ENCODE data around the gene FFAR4. TPM values are rescaled to one million over a fixed set of nuclear protein-coding genes. Genes with fewer than 3 reads are reported as not detected.
A peak's percentile ranks its signal among the peaks of the same experiment; 100 is the strongest.

Gene FFAR4
- total RNA-seq, 1 donor from 2014 or later: 0.08 TPM

DNA sequence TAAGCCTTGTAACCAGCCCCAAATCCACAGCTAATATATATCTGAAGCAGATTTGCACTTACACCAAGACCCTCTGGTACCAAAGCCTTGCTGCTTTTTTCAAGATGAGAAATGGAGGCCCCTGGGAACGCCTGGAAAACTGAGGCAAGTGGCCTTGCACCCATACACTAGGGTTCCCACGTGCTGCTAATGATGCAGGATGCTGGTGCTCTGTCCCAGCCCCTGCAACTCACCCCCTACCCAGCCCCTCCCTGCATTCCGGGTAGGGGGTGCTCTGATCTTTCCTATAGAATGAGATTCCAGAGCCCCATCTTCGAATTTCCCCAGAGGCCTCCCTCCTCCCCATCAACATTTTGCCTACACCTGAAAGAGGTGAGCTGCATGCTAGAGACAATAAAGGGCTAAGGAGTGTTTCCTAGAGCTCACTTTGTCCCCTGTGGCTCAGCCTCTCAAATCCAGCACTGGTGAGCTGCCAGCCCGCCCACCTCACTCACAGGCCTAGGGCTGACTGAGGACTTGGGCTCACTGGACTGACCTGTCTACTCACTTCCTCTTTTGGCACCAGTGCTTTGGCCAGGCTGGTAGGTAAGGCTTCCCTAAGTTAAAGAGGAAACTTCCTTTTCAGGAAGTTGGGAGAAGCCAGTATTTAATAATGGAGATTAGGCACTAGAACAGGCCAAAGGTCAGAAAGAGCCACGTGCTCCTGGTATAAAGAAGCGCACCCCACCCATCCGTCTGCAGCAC is 24.8 kb downstream of the FFAR4 start:
- Histone ChIP-seq H3K27me3 (ENCODE audit: low read depth) (peaks cover 8% of the 10 kb centered on the region), H3K9me3 (replicated peaks) (no peaks in the 10 kb centered on the region), H3K4me3 (no peak overlapping the region), H3K36me3 (no peaks in the 10 kb centered on the region), H3K27ac (replicated peaks) (peak overlapping the region; percentile 19), H3K4me1 (peaks cover 11% of the 10 kb centered on the region)
- intact Hi-C loops (cut with micrococcal nuclease): no loop called here
- TF ChIP-seq, protein P1, sequence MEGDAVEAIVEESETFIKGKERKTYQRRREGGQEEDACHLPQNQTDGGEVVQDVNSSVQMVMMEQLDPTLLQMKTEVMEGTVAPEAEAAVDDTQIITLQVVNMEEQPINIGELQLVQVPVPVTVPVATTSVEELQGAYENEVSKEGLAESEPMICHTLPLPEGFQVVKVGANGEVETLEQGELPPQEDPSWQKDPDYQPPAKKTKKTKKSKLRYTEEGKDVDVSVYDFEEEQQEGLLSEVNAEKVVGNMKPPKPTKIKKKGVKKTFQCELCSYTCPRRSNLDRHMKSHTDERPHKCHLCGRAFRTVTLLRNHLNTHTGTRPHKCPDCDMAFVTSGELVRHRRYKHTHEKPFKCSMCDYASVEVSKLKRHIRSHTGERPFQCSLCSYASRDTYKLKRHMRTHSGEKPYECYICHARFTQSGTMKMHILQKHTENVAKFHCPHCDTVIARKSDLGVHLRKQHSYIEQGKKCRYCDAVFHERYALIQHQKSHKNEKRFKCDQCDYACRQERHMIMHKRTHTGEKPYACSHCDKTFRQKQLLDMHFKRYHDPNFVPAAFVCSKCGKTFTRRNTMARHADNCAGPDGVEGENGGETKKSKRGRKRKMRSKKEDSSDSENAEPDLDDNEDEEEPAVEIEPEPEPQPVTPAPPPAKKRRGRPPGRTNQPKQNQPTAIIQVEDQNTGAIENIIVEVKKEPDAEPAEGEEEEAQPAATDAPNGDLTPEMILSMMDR (IDR thresholded peaks at IDR 0.05; ENCODE audit: borderline replicate concordance): no peak
- no peak for DNase-seq

DNA sequence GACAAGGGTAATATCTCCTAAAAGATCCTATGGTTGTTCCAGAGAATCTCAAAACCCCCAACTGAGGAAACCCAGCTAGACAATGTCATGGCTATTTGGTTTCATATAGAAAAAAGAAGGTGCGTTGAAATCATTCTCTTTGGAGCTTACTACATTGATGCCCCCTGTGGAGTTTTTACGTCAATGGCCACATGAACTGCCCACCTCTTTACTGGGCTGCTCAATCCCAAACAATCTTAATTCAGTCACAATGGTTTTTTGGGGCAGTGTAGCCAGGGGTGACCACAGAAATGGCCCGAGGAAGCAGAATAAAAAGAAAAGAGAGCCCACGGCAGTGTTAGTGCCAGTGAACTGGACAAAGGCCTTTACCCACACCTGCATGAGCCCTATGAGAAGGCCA is 26.8 kb downstream of the FFAR4 start:
- no peak overlapping the region for H3K27ac ChIP-seq (replicated peaks)
- no peak for DNase-seq
- peaks cover 8% of the 10 kb centered on the region for H3K27me3 ChIP-seq (ENCODE audit: low read depth)
- no peaks in the 10 kb centered on the region for H3K36me3 ChIP-seq
- no peaks in the 10 kb centered on the region for H3K9me3 ChIP-seq (replicated peaks)
- H3K4me1 ChIP-seq: peaks cover 11% of the 10 kb centered on the region
- intact Hi-C loops (cut with micrococcal nuclease): no loop called here
- TF ChIP-seq, protein P1 (IDR thresholded peaks at IDR 0.05; ENCODE audit: borderline replicate concordance): no peak
- no peak overlapping the region for H3K4me3 ChIP-seq

DNA sequence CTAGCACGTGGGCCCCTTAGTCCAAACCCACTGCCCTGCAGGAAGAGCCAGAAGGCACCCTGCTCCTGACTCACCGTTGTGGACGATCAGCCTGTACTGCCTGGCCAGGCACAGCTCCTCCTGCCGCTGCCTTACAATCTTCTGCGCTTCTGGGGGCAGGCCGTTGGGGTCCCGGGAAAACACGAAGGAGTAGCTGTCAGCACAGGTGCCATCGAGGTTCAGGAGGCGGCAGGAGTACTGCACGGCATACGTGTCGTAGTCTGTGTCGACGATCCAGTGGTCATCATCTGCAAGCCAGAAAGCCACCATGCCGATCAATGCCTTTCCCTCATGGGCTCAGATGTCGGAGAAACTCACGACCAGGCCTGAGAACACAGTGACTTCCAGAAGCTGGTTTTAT is 27.3 kb downstream of the FFAR4 start:
- Histone ChIP-seq H3K9me3 (replicated peaks) (no peaks in the 10 kb centered on the region), H3K4me1 (peaks cover 11% of the 10 kb centered on the region), H3K36me3 (no peaks in the 10 kb centered on the region), H3K27me3 (ENCODE audit: low read depth) (peaks cover 4% of the 10 kb centered on the region), H3K27ac (replicated peaks) (no peak overlapping the region), H3K4me3 (no peak overlapping the region)
- no peak for DNase-seq
- TF ChIP-seq, protein P1 (IDR thresholded peaks at IDR 0.05; ENCODE audit: borderline replicate concordance): no peak
- intact Hi-C loops (cut with micrococcal nuclease): no loop called here

DNA sequence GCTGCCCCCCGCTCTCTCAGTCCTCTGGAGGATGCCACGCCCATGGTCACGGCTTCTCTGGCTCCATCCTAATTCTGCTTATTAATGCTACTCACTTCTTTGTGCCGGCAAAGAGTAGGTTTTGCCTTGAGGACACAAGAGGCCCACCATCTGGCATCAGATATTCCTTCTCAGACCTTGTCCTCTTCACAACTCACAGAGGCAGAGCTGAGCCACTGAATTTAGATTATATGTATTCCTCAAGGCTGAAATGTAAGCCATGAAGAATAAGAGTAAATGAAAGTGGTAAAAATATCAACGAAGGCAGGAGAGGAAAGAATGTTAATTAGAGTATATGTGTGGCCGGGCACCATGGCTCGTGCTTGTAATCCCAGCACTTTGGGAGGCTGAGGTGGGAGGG is 28.1 kb downstream of the FFAR4 start:
- Histone ChIP-seq H3K27me3 (ENCODE audit: low read depth) (peaks cover 4% of the 10 kb centered on the region), H3K9me3 (replicated peaks) (no peaks in the 10 kb centered on the region), H3K4me1 (peaks cover 11% of the 10 kb centered on the region), H3K36me3 (no peaks in the 10 kb centered on the region), H3K27ac (replicated peaks) (no peak overlapping the region), H3K4me3 (no peak overlapping the region)
- TF ChIP-seq, protein P1 (IDR thresholded peaks at IDR 0.05; ENCODE audit: borderline replicate concordance): no peak
- no peak for DNase-seq
- intact Hi-C loops (cut with micrococcal nuclease): no loop called here

DNA sequence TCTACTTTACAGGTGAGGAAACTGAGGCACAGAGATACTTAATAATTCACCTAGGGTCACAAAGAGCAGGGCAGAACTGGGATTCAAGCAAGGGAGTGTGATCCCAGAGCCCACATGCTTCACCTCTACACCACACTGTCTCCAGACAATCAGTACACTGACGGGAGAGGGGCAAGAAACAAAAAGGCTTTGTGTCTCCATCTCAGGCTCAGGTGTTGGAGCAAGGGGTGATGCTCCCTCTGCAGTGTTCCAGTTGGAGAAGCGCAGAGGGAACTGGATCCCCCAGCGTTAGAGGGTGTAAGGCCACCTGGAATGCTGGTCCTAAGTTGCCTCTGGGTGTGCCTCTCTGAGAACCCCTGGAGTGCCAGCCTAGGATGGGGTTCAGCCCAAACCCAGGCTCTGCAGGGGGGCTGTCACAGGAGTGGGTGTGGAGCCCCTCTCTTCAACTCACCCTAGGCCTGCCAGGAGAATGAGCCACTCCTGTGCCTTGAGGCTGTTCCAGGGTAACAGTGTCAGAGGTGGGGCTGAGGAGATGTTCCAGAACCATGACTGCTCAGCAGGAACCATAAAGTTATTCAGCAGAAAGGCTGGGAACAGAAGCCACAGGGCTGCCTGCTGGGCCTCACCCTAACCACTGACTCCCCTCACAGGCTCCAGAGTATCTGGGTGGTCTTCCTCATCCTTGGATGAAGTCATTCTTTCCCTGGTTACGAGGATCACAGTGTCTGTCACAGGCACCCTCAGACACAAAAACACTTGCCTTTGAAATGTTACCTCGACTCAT is 29.1 kb downstream of the FFAR4 start:
- Histone ChIP-seq H3K27me3 (ENCODE audit: low read depth) (peaks cover 14% of the 10 kb centered on the region), H3K9me3 (replicated peaks) (no peaks in the 10 kb centered on the region), H3K4me1 (peaks cover 14% of the 10 kb centered on the region), H3K36me3 (no peaks in the 10 kb centered on the region), H3K4me3 (no peak overlapping the region), H3K27ac (replicated peaks) (no peak overlapping the region)
- DNase-seq: no peak
- intact Hi-C loops (cut with micrococcal nuclease): no loop called here
- TF ChIP-seq, protein P1 (IDR thresholded peaks at IDR 0.05; ENCODE audit: borderline replicate concordance): no peak

Measured in left ventricle myocardium inferior (tissue), 1 donor.